T-helper 2 cell treated with Interferon-gamma antibody and Interleukin-4, amounts not matched to agents 100 ng/mL and 5 ng/mL, for 36 hours (primary cell): ENCODE results near the gene CHRD. TPM values are rescaled to one million over a fixed set of nuclear protein-coding genes. Genes with fewer than 3 reads are reported as not detected.

Experiments
- intact Hi-C: fragments of 100-400 bp; cut with micrococcal nuclease; formaldehyde crosslinking; loops from one replicate; pipeline ENCODE4 v1.15.1; 2023
- total RNA-seq: library from RNA; stranded (reverse); gene quantifications from 2 replicates; pipeline ENCODE4 v1.2.3, GENCODE V29; 2022

Gene CHRD
- total RNA-seq, 1 donor from 2014 or later, result not detected

DNA sequence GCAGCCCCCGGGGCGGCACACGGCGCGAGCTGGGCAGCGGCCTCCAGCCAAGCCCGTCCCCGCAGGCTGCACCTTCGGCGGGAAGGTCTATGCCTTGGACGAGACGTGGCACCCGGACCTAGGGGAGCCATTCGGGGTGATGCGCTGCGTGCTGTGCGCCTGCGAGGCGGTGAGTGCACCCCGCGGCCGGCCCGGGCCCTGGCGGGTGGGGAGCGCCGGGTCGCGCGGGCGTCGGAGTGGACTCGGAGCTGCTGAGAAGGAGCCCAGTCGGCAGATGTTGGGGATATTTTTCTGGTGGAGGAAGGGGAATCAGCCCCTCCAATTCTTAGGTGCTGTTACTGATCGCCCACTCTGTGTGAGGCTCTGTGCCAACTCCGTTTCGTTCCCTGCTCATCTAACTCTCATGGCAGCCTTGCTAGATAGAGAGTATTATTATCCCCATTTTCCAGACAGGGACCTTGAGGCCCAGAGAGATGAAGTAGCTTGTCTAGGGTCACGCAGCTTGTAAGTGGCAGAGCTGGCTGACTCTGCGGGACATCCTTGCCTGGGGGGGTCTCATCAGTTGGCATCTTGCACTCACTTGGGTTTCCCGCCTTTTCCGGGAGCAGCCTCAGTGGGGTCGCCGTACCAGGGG is 890 bp downstream of the CHRD start:
- intact Hi-C loops, result no loop called here

DNA sequence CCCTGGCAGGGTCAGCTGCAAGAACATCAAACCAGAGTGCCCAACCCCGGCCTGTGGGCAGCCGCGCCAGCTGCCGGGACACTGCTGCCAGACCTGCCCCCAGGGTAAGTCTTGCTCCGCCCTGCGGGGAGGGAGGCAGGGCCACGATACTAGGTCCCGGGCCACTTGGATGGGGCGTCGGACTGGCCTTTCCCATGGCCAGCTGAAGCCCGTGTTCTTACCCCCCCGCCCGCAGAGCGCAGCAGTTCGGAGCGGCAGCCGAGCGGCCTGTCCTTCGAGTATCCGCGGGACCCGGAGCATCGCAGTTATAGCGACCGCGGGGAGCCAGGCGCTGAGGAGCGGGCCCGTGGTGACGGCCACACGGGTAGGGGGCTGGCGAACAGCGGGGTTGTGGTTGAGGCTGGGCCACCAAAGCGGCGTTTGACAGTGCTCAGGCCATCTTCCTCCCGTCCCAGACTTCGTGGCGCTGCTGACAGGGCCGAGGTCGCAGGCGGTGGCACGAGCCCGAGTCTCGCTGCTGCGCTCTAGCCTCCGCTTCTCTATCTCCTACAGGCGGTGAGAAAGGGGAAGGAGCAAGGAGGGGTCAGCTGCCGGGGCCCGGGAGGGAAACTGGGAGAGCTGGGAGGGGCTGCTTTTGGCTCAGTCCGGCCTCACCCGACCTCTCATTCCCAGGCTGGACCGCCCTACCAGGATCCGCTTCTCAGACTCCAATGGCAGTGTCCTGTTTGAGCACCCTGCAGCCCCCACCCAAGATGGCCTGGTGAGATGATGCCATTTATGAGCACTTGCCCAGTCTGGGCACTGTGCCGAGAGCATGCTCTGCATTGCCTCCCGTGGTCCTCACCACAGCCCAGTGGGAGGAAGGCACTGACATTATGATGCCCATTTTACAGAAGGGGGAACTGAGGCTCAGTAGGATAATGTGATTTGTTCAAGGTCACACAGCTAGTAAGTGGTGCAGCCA is 1.7 kb downstream of the CHRD start:
- intact Hi-C loops, result no loop called here

DNA sequence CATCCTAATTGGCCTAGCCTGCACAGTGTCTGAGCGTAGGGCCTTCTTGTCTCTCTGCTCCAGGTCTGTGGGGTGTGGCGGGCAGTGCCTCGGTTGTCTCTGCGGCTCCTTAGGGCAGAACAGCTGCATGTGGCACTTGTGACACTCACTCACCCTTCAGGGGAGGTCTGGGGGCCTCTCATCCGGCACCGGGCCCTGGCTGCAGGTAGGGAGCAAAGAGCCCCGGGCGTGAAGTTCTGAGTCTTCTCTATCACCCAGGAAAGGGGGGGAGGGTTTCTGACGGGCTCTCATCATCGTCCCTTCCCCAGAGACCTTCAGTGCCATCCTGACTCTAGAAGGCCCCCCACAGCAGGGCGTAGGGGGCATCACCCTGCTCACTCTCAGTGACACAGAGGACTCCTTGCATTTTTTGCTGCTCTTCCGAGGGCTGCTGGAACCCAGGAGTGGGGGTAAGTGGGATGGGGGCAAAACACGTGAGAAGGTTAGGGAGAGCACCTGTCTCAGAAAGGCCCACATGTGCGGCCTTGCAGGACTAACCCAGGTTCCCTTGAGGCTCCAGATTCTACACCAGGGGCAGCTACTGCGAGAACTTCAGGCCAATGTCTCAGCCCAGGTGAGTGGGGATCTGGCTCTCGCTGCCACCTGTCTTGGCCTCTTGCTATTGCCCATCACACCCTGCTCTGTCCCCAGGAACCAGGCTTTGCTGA is 2.6 kb downstream of the CHRD start:
- intact Hi-C loops, result no loop called here

DNA sequence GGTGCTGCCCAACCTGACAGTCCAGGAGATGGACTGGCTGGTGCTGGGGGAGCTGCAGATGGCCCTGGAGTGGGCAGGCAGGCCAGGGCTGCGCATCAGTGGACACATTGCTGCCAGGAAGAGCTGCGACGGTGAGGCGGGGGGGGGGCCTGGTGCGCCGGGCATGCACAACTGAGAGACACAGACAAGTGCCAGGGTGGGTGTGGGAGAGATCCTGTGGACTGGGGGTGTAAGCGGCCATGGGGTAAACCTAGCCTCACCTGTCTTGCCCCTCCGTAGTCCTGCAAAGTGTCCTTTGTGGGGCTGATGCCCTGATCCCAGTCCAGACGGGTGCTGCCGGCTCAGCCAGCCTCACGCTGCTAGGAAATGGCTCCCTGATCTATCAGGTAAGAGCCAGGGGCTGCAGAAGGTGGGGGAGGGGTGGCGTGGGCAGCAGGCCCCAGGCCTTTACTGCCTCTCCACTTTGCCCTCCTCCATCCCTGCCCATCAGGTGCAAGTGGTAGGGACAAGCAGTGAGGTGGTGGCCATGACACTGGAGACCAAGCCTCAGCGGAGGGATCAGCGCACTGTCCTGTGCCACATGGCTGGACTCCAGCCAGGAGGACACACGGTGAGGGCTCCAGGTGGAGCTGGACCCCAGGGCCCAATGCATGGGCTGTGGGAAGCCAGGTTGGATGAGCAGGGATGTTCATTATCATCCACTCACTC is 3.3 kb downstream of the CHRD start:
- intact Hi-C loops, result no loop called here

DNA sequence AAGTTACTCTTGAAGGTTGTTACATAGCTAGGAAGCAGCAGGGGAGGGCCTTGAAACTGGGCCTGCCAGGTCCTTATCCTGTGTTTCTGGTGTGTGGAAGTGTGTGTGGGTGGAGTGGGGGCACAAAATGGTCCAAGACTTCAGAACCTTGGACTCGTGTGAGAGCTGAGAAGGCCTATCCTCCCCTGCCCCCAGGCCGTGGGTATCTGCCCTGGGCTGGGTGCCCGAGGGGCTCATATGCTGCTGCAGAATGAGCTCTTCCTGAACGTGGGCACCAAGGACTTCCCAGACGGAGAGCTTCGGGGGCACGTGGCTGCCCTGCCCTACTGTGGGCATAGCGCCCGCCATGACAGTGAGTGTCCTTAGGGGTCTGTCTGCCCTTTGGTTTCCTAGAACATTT is 4.5 kb downstream of the CHRD start:
- intact Hi-C loops, result no loop called here

DNA sequence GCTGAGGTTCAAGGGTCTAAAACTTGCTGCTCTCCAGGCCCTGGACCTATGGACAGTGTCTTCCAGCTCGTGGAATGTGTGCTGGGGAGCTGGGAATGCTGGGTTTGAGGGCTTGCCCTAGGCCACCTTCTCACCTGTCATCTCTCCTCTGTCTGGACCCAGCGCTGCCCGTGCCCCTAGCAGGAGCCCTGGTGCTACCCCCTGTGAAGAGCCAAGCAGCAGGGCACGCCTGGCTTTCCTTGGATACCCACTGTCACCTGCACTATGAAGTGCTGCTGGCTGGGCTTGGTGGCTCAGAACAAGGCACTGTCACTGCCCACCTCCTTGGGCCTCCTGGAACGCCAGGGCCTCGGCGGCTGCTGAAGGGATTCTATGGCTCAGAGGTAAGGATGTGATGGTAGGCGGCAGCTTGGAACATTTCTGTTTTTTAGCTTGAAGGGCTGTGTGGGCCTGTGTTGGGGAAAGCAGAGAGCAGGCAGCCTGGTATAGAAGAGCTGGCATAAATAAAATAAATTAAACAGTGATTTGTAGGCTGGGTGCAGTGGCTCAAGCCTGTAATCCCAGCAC is 5.1 kb downstream of the CHRD start:
- intact Hi-C loops, result no loop called here

DNA sequence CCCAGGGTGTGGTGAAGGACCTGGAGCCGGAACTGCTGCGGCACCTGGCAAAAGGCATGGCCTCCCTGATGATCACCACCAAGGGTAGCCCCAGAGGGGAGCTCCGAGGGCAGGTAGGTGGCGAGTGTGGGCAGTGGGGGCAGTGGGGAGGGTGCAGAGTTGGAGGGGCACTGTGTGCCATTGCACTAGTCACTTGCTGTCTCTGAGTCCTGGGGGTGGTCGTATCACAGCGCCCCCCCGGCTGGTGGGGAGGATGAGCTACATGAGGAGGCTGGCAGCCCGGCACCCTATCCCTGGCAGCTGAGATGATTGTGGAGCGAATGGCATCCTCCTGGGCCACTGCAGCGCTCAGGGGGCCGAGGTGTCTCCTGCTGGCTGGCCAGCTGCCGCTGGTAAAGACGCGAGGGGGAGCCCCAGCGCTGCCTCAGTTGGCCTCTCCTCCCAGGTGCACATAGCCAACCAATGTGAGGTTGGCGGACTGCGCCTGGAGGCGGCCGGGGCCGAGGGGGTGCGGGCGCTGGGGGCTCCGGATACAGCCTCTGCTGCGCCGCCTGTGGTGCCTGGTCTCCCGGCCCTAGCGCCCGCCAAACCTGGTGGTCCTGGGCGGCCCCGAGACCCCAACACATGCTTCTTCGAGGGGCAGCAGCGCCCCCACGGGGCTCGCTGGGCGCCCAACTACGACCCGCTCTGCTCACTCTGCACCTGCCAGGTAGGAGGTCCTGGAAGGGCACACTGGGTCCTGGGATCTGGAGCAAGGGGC is 6.4 kb downstream of the CHRD start:
- intact Hi-C loops, result no loop called here

DNA sequence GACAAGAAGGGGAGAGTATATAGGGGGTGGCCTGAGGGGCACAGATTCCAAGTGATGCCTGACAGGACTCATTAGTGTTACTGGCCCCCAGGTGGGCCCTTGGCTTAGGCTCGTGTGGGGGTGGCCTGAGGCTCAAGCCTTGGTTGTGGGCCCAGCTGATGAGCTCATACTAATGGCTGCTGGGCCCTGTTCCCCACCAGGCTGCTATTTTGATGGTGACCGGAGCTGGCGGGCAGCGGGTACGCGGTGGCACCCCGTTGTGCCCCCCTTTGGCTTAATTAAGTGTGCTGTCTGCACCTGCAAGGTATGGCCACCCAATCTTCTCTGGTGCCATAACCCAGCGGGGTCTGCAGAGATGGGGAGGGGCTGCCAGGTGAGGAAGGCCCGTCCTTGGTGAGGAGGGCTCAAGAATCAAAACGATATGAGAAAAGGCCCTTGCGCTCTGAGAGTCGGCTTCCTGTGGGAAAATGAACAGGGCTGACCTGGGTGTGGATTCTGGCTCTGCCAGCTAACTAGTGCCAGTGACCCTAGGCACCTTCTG is 7.4 kb downstream of the CHRD start:
- intact Hi-C loops, result no loop called here

DNA sequence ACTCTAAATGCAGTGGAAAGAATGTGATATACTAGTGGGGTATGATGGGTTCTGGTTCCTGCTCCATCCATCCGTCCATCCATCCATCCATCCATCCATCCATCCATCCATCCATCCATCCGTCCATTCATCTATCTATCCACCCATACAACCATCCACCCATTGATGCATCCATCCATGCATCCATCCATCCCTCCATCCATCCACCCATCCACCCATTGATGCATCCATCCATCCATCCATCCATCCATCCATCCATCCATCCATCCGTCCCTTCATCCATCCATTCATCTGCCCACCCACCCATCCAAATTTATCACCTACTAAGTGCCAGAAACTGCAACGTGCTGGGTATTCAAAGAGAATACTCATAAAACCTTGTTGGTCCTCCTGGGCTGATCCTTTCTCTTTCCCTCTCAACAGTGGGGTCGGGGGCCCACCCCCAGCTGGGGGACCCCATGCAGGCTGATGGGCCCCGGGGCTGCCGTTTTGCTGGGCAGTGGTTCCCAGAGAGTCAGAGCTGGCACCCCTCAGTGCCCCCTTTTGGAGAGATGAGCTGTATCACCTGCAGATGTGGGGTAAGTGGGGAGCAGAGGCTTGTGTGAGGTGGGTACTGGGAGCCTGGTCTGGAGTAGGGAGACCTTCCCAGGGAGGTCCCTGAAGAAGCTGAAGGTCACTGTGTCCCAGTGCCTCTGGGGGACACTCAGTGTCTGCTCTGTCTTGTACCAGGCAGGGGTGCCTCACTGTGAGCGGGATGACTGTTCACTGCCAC is 8.5 kb downstream of the CHRD start:
- intact Hi-C loops, result no loop called here

DNA sequence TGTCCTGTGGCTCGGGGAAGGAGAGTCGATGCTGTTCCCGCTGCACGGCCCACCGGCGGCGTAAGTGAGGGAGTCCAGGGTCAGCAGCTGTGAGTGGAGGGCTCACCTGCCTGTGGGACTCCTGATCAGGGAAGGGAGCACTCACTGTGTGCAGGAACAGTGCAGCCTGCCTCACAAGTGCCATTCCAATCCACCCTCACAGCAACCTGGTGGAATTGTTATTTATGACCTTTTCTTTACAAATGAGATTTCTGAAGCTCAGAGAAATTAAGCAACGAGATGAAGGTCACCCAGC is 9.0 kb downstream of the CHRD start:
- intact Hi-C loops, result no loop called here

DNA sequence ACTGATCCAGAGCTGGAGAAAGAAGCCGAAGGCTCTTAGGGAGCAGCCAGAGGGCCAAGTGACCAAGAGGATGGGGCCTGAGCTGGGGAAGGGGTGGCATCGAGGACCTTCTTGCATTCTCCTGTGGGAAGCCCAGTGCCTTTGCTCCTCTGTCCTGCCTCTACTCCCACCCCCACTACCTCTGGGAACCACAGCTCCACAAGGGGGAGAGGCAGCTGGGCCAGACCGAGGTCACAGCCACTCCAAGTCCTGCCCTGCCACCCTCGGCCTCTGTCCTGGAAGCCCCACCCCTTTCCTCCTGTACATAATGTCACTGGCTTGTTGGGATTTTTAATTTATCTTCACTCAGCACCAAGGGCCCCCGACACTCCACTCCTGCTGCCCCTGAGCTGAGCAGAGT is 9.5 kb downstream of the CHRD start:
- intact Hi-C loops, result no loop called here

DNA sequence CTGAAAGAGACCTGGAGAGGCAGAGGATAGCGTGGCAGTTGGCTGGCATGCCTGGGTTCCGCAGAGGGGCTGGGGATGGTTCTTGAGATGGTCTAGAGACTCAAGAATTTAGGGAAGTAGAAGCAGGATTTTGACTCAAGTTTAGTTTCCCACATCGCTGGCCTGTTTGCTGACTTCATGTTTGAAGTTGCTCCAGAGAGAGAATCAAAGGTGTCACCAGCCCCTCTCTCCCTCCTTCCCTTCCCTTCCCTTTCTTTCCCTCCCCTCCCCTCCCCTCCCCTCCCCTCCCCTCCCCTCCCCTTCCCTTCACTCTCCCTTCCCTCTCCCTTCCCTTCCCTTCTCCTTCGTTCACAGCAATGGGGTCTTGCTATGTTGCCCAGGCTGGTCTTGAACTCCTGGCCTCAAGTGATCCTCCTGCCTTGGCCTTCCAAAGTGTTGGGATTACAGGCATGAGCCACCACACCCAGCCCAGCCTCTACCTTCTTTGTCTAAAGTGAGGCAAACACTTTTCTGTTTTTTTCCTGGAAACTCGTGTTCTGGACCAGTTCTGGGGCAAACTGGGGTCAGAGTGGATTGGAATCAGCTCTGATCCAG is 10.2 kb downstream of the CHRD start:
- intact Hi-C loops, result no loop called here

DNA sequence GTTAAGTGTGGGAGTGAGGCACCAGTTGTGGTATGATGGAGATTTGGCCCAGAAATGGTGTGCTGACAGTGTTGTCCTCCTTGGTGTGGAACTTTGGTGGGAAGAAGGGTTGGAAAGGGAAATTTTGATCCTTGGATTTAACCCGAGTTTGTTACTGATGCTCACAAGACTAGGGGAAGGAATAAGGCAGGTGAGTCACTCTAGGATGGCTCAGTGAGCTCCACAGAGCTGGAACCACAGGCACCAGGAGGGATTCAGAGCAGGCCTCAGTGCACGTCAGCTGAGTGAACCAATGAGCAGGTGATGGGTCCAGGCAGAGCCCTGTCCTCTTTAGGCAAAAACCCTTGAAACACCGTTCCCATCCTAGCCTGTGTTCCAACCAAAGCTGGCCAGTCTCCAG is 11.4 kb downstream of the CHRD start:
- intact Hi-C loops, result no loop called here

DNA sequence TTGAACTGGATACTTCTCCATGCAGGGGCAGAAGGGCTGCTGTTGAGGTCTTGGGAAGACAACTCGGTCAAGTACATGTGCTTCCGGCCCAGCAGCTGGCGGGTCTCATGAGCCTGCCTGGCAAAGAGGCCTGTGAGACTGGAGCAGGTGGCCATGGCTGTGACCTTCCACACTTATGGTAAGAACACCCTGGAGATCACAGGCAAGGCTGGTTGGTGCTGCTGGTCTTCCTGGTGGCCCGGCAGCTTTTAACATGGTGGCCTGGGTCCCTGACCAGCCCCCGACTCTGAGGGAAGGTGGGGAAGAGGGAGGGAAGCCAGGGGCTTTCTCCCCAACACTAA is 15.4 kb downstream of the CHRD start:
- intact Hi-C loops, result no loop called here

DNA sequence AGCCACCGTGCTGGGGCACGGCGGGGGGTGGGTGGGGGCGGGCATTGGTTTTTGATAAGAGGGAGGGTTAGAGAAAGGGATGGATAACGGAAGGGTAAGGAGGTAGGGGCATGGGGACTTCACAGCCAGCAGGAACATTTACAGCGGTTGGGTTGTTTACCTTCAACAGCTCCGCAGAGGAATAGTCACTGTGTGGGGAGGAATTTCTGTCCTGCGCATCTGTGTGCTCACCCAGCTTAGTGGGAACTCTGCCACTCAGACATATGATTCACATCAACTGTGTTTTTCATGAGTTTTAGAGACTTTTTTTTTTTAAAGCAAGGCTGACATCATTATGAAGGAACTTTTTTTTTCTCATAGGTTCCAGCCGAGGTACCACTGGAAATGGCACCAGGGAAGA is 19.6 kb downstream of the CHRD start:
- intact Hi-C loops, result no loop called here

DNA sequence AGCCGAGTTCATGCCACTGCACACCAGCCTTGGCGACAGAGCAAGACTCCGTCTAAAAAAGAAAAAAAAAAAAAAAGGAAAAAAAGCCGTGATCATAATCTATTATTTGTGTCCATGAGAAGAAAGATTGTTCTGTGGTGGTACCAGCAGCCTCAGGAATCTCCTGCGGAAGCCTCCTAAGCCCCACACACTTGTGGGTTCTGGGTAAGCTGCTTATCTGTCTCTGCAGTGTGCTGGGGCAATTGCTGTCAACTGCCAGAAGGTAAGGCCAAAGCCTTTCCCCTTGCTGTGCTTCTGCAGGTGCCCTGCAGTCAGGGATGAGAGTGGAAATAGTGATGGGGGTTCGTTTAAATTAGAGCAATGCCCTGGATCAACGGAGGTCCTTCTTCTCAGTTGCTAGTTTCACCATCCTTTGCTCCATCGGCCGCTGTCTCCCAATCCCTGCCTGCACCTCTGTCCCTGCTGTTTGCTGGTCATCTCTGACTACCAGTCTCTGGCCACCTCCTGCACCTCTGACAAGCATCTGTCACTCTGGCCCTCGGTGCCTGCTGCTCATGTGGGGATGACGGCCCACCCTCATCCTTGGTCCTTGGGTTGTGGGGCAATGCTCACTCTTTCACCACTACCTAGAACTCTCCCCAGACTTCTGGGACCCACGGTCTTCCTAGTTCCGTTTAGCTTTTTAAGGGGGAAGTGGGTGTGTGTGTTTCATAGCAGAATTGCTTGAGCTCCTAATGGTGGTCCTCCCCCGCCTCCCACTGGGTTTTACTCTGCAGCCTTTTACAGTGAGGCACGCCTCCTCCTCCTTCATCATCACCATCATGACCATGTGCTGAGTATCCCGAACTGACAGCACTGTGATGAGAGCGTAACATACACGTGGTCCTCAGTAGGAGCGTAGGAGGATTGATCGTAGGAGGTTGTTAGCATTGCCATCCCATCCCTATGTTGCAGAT is 25.5 kb downstream of the CHRD start:
- intact Hi-C loops, result no loop called here

DNA sequence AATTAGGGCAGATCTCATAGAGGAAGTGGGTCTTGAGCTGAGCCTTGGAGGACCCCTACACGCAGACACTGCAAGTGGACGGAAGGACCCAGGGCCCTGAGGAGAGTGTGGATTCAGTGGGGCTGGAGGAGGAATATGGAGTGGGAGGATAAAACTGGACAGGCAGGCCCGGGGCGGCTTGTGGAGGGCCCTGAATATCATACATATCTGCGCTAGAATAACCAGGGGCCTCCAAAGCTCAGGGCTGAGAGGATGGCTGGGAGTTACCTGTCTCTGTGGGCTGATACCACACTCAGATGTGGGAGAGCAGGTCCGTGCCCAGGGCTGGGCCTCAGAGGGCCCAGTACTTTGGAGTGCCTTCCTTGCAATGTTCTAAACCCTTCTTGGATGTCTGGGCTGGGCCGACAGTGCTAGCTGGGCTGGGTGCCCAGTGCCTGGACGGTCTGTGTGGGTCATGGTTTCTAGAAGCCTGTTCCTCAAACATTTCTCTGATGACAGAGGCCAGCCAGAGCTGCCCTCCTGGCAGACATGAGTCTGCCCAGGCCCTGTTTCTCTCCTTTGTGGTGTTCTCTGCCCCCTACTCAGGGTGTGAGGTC is 29.6 kb downstream of the CHRD start:
- intact Hi-C loops, result no loop called here
